Endothelial cell of umbilical vein (primary cell): ENCODE measurements around the gene CELA1.

ENCODE experiments used
- CTCF ChIP-seq, 2 donors: IDR thresholded peaks; 1 replicate in 1 of 2; 2 replicates in 1 of 2; pipeline ENCODE4 v1.5.1; 2011; ENCODE audit warnings: low read length in 2 of 2, mild to moderate bottlenecking in 2 of 2, moderate library complexity in 2 of 2, control low read depth in 1 of 2, inconsistent platforms in 1 of 2, low read depth in 1 of 2; ENCODE audit not compliant: insufficient read depth in 1 of 2; ENCODE audit errors: extremely low read depth in 1 of 2
- EZH2 ChIP-seq: IDR thresholded peaks from 2 replicates; pipeline ENCODE4 v1.6.1; 2012; ENCODE audit warnings: borderline replicate concordance, low read depth, mild to moderate bottlenecking, moderate library complexity, low read length, inconsistent platforms; ENCODE audit not compliant: severe bottlenecking
- POLR2A ChIP-seq: IDR thresholded peaks from 2 replicates; pipeline ENCODE4 v1.6.1; 2012; ENCODE audit warnings: low read depth, mild to moderate bottlenecking, control low read depth, low read length

DNA sequence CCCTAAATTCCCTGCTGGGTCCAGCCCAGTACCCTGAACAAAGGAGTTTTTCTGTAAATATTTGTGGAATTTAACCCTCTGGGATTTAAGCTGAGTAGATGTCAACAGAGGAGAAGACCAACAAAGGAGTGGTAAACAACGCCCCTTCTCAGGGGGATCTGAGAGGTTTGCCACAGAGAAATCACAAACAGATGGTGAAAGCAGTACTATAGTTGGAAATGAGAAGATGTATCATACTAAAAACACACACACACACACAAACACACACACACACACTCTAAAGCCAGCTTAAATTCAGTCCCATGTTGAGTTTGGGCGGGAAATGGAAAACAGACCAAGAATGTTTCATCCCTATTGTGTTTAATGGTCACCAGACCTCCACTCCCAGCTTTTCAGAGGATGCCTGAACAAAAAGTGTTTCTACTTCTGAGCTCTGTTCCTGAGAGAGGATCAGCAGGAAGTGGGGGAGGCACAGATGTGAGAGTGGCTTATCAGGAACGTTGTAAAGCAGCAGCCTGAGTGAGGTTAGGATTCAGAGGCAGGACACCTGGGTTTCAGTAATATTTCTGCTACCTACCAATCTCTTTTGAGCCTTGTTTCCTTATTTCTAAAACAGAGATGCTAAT lies 25.7 kb downstream of the CELA1 start:
- TF ChIP-seq CTCF (IDR thresholded peaks at IDR 0.05; ENCODE audit: extremely low read depth in 1 of 2, insufficient read depth in 1 of 2, low read depth in 1 of 2, low read length in 2 of 2) (no peak), EZH2 (no peak), POLR2A (no peak)
